Tongue (tissue), 2 donors: ENCODE measurements around the gene ADAMTSL4. TPM values are rescaled to one million over a fixed set of nuclear protein-coding genes. Genes with fewer than 3 reads are reported as not detected.

Source experiments
- DNase-seq: peaks from one replicate; pipeline ENCODE4 v3.0.0-alpha.2; 2015
- total RNA-seq: library from RNA; depleted of rRNA; stranded (reverse); fragments of >200 nt; gene quantifications from one replicate; pipeline ENCODE4 v1.2.3, GENCODE V29; 2014

The ADAMTSL4 gene
- total RNA-seq, 1 donor from 2014 or later, result 50.4 TPM

DNA sequence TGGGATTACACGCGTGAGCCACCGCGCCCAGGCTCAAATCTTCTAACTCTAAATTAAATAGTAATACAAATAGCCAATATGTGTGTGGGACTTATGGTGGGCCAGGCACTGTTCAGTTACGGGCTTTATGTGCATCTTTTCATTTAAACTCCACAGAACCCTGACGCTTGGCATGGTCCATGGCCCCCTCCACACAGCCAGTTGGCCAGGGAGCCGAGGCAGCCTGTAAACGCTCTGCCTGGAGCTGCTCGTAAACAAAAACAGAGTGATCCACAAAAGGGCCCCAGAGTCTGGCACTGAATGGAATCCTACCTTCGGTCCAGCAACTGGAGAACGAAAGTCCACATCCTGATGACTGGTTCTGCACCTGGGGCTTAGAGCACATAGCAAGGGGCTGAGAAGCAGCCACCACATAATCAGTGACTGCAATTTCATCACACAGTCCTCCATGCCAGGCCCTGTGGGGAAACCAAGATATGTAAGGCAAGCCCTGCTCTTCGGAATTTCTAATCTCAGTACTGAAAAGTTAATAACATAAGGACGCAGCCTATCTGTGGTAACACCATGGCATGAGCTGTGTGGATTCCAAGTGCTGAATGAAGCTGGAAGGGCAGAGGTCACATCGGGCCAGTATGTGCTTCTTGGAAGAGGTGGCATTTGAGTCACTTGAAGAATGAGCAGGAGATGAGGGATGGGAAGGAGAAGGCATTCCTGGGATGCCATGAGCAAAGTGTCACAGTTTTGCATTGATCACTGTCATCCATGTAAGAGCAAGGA lies 13.5 kb upstream of the ADAMTSL4 start:
- no peak for DNase-seq

GRCh38 chr1:150536836-150537731 lies 12.1 kb upstream of the ADAMTSL4 start:
- DNase-seq, result no peak

GRCh38 chr1:150537732-150538684 lies 11.2 kb upstream of the ADAMTSL4 start:
- DNase-seq, result peak; percentile 67

DNA sequence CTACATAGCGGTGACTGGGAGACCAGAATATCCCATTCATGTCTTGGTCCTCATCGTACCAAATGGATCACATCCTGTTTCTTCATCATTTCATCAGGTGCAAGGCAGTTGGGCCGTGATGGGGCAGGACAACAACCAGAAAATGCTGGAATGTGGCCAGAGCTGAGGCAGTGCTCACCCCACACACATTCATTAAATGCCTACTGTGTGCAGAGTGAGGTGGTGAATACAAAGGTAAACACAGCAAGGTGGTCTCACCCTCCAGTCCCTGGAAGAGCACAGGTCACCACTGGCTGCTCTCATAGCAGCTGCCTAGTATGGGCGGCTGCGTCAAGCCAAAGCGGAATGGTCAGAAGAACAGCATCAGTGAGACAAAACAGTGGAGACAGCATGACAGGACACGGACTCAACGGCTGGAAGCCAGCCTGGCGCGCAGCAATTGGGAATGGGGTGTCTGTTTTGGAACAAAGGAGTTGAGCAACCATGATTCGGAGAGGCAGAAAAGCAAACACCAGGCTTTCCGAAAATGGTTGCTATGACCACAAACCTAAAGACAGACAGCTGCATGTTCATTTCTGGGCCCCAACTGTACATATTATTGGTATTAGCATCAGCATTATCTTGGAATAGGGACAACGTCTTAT lies 5.6 kb upstream of the ADAMTSL4 start:
- peak; percentile 74 for DNase-seq

GRCh38 chr1:150544204-150544603 lies 5.0 kb upstream of the ADAMTSL4 start:
- DNase-seq, result no peak

DNA sequence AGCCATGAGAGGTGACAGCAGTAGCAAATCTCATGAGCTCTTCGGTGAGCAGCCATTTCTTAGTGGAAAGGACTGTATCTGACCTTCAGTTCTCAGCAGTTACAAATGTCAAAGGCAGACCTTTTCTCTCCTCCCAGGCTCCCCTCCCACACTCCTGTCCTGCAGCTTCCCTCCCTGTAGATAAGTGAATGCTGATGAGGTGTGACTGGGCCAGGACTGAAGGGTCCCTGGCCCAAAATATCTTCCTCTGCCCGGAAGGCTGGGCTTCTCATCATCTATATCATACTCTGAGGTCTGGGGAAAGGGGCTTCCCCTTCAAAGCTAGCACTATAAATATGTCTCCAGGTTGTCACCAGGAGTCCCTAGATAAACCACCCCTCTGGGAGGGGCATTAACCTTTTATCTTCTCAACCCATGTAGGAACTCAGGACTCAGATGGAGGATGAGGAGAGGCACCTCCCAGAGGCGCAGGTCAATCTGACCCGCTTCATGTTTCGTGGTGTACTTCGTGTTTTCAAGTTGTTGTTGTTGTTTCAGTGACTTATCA lies 3.6 kb upstream of the ADAMTSL4 start:
- no peak for DNase-seq

DNA sequence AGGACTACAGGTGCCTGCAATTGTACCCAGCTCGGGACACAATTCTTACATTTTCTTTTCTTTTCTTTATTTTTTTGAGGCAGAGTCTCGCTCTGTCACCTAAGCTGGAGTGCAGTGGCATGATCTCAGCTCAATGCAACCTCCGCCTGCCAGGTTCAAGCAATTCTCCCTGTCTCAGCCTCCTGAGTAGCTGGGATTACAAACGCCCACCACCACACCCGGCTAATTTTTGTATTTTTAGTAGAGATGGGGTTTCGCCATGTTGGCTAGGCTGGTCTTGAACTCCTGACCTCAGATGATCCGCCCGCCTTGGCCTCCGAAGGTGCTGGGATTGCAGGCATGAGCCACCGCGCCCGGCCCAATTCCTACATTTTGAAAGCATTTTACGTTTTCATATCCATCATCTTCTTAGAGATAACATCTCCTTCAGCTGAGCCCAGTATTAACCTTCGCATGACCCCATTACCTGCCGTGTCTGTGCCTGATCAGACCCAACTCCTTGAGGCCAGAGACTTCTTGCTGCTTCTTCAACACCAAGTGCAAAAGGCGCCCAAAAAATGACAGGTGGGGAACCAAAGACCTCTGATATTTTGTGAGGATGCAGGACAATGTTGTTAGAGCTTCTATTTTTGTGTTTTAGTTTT lies 2.8 kb upstream of the ADAMTSL4 start:
- no peak for DNase-seq

GRCh38 chr1:150548324-150548631 lies 930 bp upstream of the ADAMTSL4 start:
- no peak for DNase-seq

- no peak for DNase-seq
Measured at GRCh38 chr1:150549496-150550221, 451 bp downstream of the ADAMTSL4 start.

DNA sequence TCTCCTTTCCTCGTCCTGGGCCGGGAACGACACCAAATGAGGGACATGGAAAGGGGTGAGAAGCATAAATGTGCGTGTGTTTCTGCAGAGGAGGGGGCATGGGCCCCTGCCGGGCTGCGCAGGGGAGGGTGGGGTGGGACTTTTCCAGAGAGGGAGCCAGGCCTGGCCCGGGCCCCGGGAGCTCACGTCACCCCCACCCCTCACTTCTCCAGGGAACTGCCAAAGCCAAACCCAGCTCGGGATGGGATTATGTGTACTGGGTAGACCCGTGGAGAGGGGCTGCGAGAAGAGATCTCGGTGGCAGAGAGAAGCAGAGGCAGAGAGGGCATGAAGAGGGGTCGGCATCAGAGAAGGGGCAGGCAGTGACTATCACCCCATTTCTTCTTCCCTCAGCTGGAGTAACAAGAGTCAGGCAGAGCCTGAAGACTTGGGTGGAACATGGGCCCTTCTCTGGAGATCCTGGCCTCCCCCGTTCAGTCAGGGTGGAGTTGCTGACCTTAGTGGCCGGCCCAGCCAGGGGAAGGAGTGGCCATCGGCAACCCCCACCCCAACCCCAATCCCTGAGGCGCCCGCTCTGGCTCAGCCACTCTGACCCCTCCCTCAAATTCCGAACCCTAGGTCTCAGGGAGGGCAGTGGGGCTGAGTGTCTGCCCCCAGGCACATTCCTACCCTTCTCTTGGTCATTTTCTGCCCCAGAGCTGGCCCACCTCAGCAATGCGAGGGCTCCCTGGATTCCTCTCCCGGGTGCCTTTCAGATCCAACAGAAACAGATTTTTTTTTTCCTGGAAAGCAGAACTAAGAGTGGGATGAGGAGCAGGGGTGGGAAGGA lies 1.2 kb downstream of the ADAMTSL4 start:
- DNase-seq, result no peak

DNA sequence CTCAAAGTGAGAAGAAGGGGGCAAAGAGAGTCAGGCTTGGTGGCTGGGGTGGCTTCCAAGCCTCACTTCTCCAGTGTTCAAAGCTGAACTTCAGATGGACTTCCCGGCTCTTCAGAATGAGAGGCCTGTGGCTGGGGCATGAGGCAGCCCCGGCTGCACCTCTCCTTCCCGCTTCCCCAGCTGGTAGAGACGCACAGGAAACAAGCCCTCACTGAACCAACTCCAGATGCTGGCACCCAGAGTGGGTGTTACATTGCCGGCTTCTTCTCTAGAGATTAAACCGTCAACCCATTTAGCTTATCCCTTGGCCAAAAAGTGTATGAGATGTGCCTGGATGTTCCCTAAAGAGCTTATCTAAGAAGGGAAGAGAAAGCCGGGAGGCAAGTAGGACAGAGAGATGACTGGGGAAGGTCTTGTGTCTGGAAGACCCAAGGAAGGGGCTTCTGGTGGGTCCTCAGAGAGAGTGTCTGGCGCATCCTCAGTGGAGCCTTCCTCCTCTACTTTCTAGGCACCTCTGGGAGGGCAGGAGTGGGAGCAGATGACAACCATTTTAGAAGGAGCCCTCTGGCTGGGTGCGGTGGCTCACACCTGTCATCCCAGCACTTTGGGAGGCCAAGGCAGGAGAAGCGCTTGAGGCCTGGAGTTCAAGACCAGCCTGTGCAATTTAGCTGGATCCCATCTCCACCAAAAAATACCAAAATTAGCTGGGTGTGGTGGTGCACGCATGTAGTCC lies 2.0 kb downstream of the ADAMTSL4 start:
- no peak for DNase-seq

DNA sequence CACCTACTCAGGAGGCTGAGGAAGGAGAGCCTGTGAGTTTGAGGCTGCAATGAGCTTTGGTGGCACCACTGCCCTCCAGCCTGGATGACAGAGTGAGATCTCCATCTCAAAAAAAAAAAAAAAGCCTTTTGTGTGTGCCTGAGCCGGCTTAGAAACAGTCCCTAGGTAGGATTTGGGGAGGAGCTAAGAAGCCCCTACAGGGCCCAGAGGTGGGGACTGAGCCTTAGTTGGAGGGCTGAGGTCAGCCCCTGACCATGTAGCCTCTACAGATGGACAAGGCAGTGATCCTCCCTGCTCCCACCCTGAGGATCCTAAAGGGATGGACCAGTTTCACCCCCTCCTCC lies 2.5 kb downstream of the ADAMTSL4 start:
- no peak for DNase-seq

- peak; percentile 72 for DNase-seq
Measured at GRCh38 chr1:150552128-150552910, 3.1 kb downstream of the ADAMTSL4 start.

DNA sequence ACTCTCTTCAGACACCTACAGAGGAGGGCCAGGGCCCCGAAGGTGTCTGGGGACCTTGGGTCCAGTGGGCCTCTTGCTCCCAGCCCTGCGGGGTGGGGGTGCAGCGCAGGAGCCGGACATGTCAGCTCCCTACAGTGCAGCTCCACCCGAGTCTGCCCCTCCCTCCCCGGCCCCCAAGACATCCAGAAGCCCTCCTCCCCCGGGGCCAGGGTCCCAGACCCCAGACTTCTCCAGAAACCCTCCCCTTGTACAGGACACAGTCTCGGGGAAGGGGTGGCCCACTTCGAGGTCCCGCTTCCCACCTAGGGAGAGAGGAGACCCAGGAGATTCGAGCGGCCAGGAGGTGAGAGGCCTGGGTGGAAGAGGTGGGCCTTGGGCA lies 3.7 kb downstream of the ADAMTSL4 start:
- DNase-seq, result no peak

- DNase-seq, result no peak
Measured at GRCh38 chr1:150553392-150554085, 4.3 kb downstream of the ADAMTSL4 start.

GRCh38 chr1:150554086-150554452 lies 4.9 kb downstream of the ADAMTSL4 start:
- no peak for DNase-seq

GRCh38 chr1:150555198-150555970 lies 6.2 kb downstream of the ADAMTSL4 start:
- DNase-seq, result no peak
